ENCODE measurements around the gene ZFYVE28. TPM values are rescaled to one million over a fixed set of nuclear protein-coding genes. Genes with fewer than 3 reads are reported as not detected.

ZFYVE28 gene
- total RNA-seq, 1 experiment from 2014 or later: 0.82 TPM

- TF ChIP-seq CTCF (IDR thresholded peaks at IDR 0.05; ENCODE audit: insufficient read depth in 1 of 2, low read depth in 1 of 2, low read length in 1 of 2, severe bottlenecking in 1 of 2, unreplicated experiment in 1 of 2): no peak
- Mint-ChIP-seq H3K27ac (ENCODE audit: unreplicated experiment) (no peak overlapping the region), H3K36me3 (ENCODE audit: insufficient read depth, unreplicated experiment) (no peaks in the 10 kb centered on the region), H3K4me3 (ENCODE audit: unreplicated experiment) (no peak overlapping the region), H3K27me3 (ENCODE audit: insufficient read depth, unreplicated experiment) (no peaks in the 10 kb centered on the region), H3K4me1 (ENCODE audit: low read depth, unreplicated experiment) (no peaks in the 10 kb centered on the region), H3K9me3 (ENCODE audit: unreplicated experiment) (no peaks in the 10 kb centered on the region)
- no peaks in the 10 kb centered on the region for H3K9me3 ChIP-seq
- no TSS peak for BruUV-seq (replicated peaks)
- no peaks in the 10 kb centered on the region for H3K27me3 ChIP-seq (replicated peaks; ENCODE audit: control insufficient read depth, insufficient read depth, low read length)
- H3K36me3 ChIP-seq (ENCODE audit: control insufficient read depth, insufficient read depth, low read length): no peaks in the 10 kb centered on the region
- no peak for DNase-seq
- no peak overlapping the region for H3K4me3 ChIP-seq (ENCODE audit: low read depth, low read length)
- intact Hi-C loops (cut with micrococcal nuclease; ENCODE audit: unreplicated experiment): loop anchor here (10.0 kb wide), 1 partner anchor 109 kb away; the partner anchor contains the start of genes HAUS3 and POLN
- POLR2A ChIA-PET: no interaction called here
- H3K4me1 ChIP-seq: no peaks in the 10 kb centered on the region
- CTCF ChIA-PET: no interaction called here
Observed at GRCh38 chr4:2353222-2354107, 65.0 kb downstream of the ZFYVE28 start.

- TF ChIP-seq CTCF (IDR thresholded peaks at IDR 0.05; ENCODE audit: insufficient read depth in 1 of 2, low read depth in 1 of 2, low read length in 1 of 2, severe bottlenecking in 1 of 2, unreplicated experiment in 1 of 2): no peak
- Mint-ChIP-seq H3K4me1 (ENCODE audit: low read depth, unreplicated experiment) (no peaks in the 10 kb centered on the region), H3K27me3 (ENCODE audit: insufficient read depth, unreplicated experiment) (no peaks in the 10 kb centered on the region), H3K4me3 (ENCODE audit: unreplicated experiment) (no peak overlapping the region), H3K36me3 (ENCODE audit: insufficient read depth, unreplicated experiment) (no peaks in the 10 kb centered on the region), H3K27ac (ENCODE audit: unreplicated experiment) (no peak overlapping the region), H3K9me3 (ENCODE audit: unreplicated experiment) (no peaks in the 10 kb centered on the region)
- Histone ChIP-seq H3K36me3 (ENCODE audit: control insufficient read depth, insufficient read depth, low read length) (no peaks in the 10 kb centered on the region), H3K27me3 (replicated peaks; ENCODE audit: control insufficient read depth, insufficient read depth, low read length) (no peaks in the 10 kb centered on the region), H3K9me3 (no peaks in the 10 kb centered on the region), H3K4me1 (no peaks in the 10 kb centered on the region), H3K4me3 (ENCODE audit: low read depth, low read length) (no peak overlapping the region)
- intact Hi-C loops (cut with micrococcal nuclease; ENCODE audit: unreplicated experiment): loop anchor here (10.0 kb wide), 1 partner anchor 108 kb away; the partner anchor contains the start of genes HAUS3 and POLN
- no TSS peak for BruUV-seq (replicated peaks)
- no peak for DNase-seq
- POLR2A ChIA-PET: no interaction called here
- CTCF ChIA-PET: no interaction called here
Observed at GRCh38 chr4:2352729-2353221, 65.7 kb downstream of the ZFYVE28 start.

GRCh38 chr4:2352171-2352570, 66.3 kb downstream of the ZFYVE28 start:
- no peaks in the 10 kb centered on the region for H3K36me3 Mint-ChIP-seq (ENCODE audit: insufficient read depth, unreplicated experiment)
- Histone ChIP-seq H3K4me1 (no peaks in the 10 kb centered on the region), H3K9me3 (no peaks in the 10 kb centered on the region), H3K36me3 (ENCODE audit: control insufficient read depth, insufficient read depth, low read length) (no peaks in the 10 kb centered on the region), H3K4me3 (ENCODE audit: low read depth, low read length) (no peak overlapping the region), H3K27me3 (replicated peaks; ENCODE audit: control insufficient read depth, insufficient read depth, low read length) (no peaks in the 10 kb centered on the region)
- DNase-seq: no peak
- CTCF ChIA-PET: no interaction called here
- H3K4me3 Mint-ChIP-seq (ENCODE audit: unreplicated experiment): no peak overlapping the region
- BruUV-seq (replicated peaks): no TSS peak
- no peak overlapping the region for H3K27ac Mint-ChIP-seq (ENCODE audit: unreplicated experiment)
- peaks cover 2% of the 10 kb centered on the region for H3K27me3 Mint-ChIP-seq (ENCODE audit: insufficient read depth, unreplicated experiment)
- TF ChIP-seq CTCF (IDR thresholded peaks at IDR 0.05; ENCODE audit: insufficient read depth in 1 of 2, low read depth in 1 of 2, low read length in 1 of 2, severe bottlenecking in 1 of 2, unreplicated experiment in 1 of 2): no peak
- intact Hi-C loops (cut with micrococcal nuclease; ENCODE audit: unreplicated experiment): loop anchor here (10.0 kb wide), 1 partner anchor 107 kb away; the partner anchor contains the start of genes HAUS3 and POLN
- H3K4me1 Mint-ChIP-seq (ENCODE audit: low read depth, unreplicated experiment): no peaks in the 10 kb centered on the region
- no peaks in the 10 kb centered on the region for H3K9me3 Mint-ChIP-seq (ENCODE audit: unreplicated experiment)
- POLR2A ChIA-PET: no interaction called here

Measured in Caco-2 (cell line).